GM12878 (cell line): ENCODE results near the gene ZFAND2A. TPM values are rescaled to one million over a fixed set of nuclear protein-coding genes. Genes with fewer than 3 reads are reported as not detected.
"Not testable (repeated sequence)": the region's sequence is repeated elsewhere in the genome, so short reads cannot be mapped to it uniquely, and the experiment has no call there.

Experiments used
- ATAC-seq: fragments of 200-7000 bp; cut with Tn5 transposase; 3 replicates; pipeline ENCODE4 v1.9.1; 2020; ENCODE audit warnings: mild to moderate bottlenecking, moderate library complexity
- BruUV-seq: library from RNA; stranded (reverse); fragments of 400-500 nt; replicated peaks from 2 replicates; lab custom pipeline; 2021; lab: Mats Ljungman, UMichigan
- CTCF ChIA-PET: fragments of 300-600 bp; sonication (Branson Sonifier 250); formaldehyde crosslinking; extraction: SDS; loops from one replicate; lab custom pipeline; 2021; ENCODE audit warnings: inconsistent platforms; lab: Yijun Ruan, JAX
- POLR2A ChIA-PET: fragments of 350-600 bp; formaldehyde crosslinking; extraction: SDS; loops from one replicate; lab custom pipeline; 2021; ENCODE audit warnings: inconsistent platforms; lab: Charles Lee
- RAD21 ChIA-PET: fragments of 300-600 bp; sonication (Branson Sonifier 250); formaldehyde crosslinking; loops from one replicate; lab custom pipeline; 2023; ENCODE audit warnings: antibody characterized with exemption; ENCODE audit not compliant: unreplicated experiment; lab: Charles Lee
- SMC1A ChIA-PET: fragments of 300-600 bp; sonication (Branson Sonifier 250); formaldehyde crosslinking; loops from one replicate; lab custom pipeline; 2023; ENCODE audit not compliant: unreplicated experiment, uncharacterized antibody; lab: Charles Lee
- DNase-seq: peaks from one replicate; pipeline ENCODE4 v3.0.0-alpha.2; 2011; ENCODE audit warnings: low read depth, low spot score
- FAIRE-seq: peaks from 3 replicates; lab custom pipeline; 2011; peaks lifted over from hg19 to GRCh38; lab: Jason Lieb, UNC
- H2AFZ ChIP-seq: 2 replicates; pipeline ENCODE4 v1.6.0; 2011; ENCODE audit warnings: low read depth, low read length, control low read depth; ENCODE audit not compliant: control insufficient read depth
- H3K27ac ChIP-seq: 2 replicates; pipeline ENCODE4 v1.5.1; 2011; ENCODE audit warnings: control low read depth; ENCODE audit not compliant: control insufficient read depth, insufficient read depth
- H3K27me3 ChIP-seq, 2 experiments: replicated peaks in 1 of 2; 2 replicates each; pipeline versions ENCODE4 v1.6.0 to v1.6.1; 2011; ENCODE audit warnings: low read length in 1 of 2; ENCODE audit not compliant: control insufficient read depth in 2 of 2, insufficient read depth in 2 of 2
- H3K36me3 ChIP-seq, 2 experiments: 2 replicates each; pipeline ENCODE4 v1.5.1; 2011; ENCODE audit warnings: low read length in 1 of 2; ENCODE audit not compliant: control insufficient read depth in 2 of 2, insufficient read depth in 2 of 2
- H3K4me1 ChIP-seq: 2 replicates; pipeline ENCODE4 v1.6.1; 2011; ENCODE audit warnings: mild to moderate bottlenecking, low read length, moderate library complexity, mixed read lengths; ENCODE audit not compliant: control insufficient read depth, insufficient read depth
- H3K4me2 ChIP-seq: 2 replicates; pipeline ENCODE4 v1.6.0; 2011; ENCODE audit warnings: control low read depth; ENCODE audit not compliant: control insufficient read depth, insufficient read depth
- H3K4me3 ChIP-seq: fragments of 200-600 bp; sonication (generic); 2 replicates; pipeline ENCODE4 v1.5.1; 2016
- H3K79me2 ChIP-seq: 2 replicates; pipeline ENCODE4 v1.6.0; 2011; ENCODE audit warnings: low read length; ENCODE audit not compliant: control insufficient read depth, insufficient read depth
- H3K9ac ChIP-seq: 2 replicates; pipeline ENCODE4 v1.8.0; 2011; ENCODE audit warnings: low read length, control low read depth, mixed read lengths; ENCODE audit not compliant: control insufficient read depth, insufficient read depth
- H3K9me3 ChIP-seq: replicated peaks from 3 replicates; pipeline ENCODE4 v1.5.1; 2011; ENCODE audit warnings: mild to moderate bottlenecking, low read length; ENCODE audit not compliant: control insufficient read depth, insufficient read depth
- H4K20me1 ChIP-seq: 2 replicates; pipeline ENCODE4 v1.6.0; 2011; ENCODE audit not compliant: control insufficient read depth, insufficient read depth
- ASH2L ChIP-seq: fragments of 300-600, 200-600 bp; sonication (generic); IDR thresholded peaks from 2 replicates; pipeline ENCODE4 v1.6.1; 2017; ENCODE audit warnings: low read depth, mild to moderate bottlenecking, borderline replicate concordance
- REST ChIP-seq: IDR thresholded peaks from 2 replicates; pipeline ENCODE4 v1.6.1; 2012; ENCODE audit warnings: mild to moderate bottlenecking, low read depth, low read length
- TARDBP ChIP-seq: IDR thresholded peaks from 2 replicates; pipeline ENCODE4 v1.6.1; 2016; ENCODE audit warnings: borderline replicate concordance
- ZNF24 ChIP-seq: fragments of 450-650 bp; IDR thresholded peaks from 2 replicates; pipeline ENCODE4 v1.6.1; 2017; ENCODE audit warnings: antibody characterized with exemption, mild to moderate bottlenecking
- ZNF274 ChIP-seq: IDR thresholded peaks from one replicate; pipeline ENCODE4 v1.8.0; 2011; ENCODE audit not compliant: insufficient read length, insufficient read depth
- WGBS: methylation state at CpG from one replicate; pipeline ENCODE4 v1.1.6; 2016; ENCODE audit warnings: low lambda C conversion rate; ENCODE audit not compliant: insufficient replicate concordance, insufficient coverage; ENCODE audit errors: missing lambda C conversion rate; 5-methylcytosine and 5-hydroxymethylcytosine counted together
- in situ Hi-C: fragments of 300-500 bp; cut with MboI; formaldehyde crosslinking; loops from 9 replicates; pipeline ENCODE4 v1.14.3; 2018; ENCODE audit warnings: mixed read lengths
- intact Hi-C: fragments of 100-400 bp; cut with micrococcal nuclease; formaldehyde crosslinking; loops from one replicate; pipeline ENCODE4 v1.14.2; 2022; ENCODE audit not compliant: unreplicated experiment
- polyA plus RNA-seq, 11 experiments: library from polyadenylated mRNA; depleted of rRNA in 4 of 11; unstranded in 6 of 11; stranded (reverse) in 5 of 11; fragments of >200 nt; fragmentation: Nextera tagmentation in 4 of 11; fragmentation: Illumina TruSeq in 1 of 11; extraction: Ambion mirVana in 4 of 11; extraction: Trizol in 1 of 11; gene quantifications; 1 replicate in 1 of 11; 2 replicates in 10 of 11; pipeline versions ENCODE4 v1.2.1 to v1.2.3, GENCODE V29; 2011 to 2016; ENCODE audit warnings: inconsistent platforms in 2 of 11, missing spikeins in 2 of 11, low read depth in 1 of 11
- total RNA-seq, 4 experiments: library from RNA; depleted of rRNA in 3 of 4; stranded (reverse); fragments of >200 nt in 3 of 4; fragmentation: Illumina TruSeq in 1 of 4; extraction: Trizol in 1 of 4; gene quantifications; 2 replicates each; pipeline versions ENCODE4 v1.2.1 to v1.2.3, GENCODE V29; 2013 to 2021
- TF ChIP-seq, protein P1 (sequence below): IDR thresholded peaks from 2 replicates; pipeline ENCODE4 v1.6.1; 2012; ENCODE audit warnings: low read length, inconsistent platforms
- TF ChIP-seq, protein P2 (sequence below): fragments of 450-650 bp; IDR thresholded peaks from 2 replicates; pipeline ENCODE4 v1.6.1; 2016; ENCODE audit warnings: mild to moderate bottlenecking, moderate library complexity, borderline replicate concordance
- TF ChIP-seq, protein P3 (sequence below): fragments of 450-650 bp; IDR thresholded peaks from 2 replicates; pipeline ENCODE4 v1.6.1; 2017; ENCODE audit warnings: mild to moderate bottlenecking, moderate library complexity

The ZFAND2A gene
- total and polyA plus RNA-seq, 10 of the 15 experiments (the other 5 are each of a cell fraction or from before 2014, with no cell fraction given), result 14.8 to 39.9 (median 20.8) TPM

- TF ChIP-seq, protein P1, sequence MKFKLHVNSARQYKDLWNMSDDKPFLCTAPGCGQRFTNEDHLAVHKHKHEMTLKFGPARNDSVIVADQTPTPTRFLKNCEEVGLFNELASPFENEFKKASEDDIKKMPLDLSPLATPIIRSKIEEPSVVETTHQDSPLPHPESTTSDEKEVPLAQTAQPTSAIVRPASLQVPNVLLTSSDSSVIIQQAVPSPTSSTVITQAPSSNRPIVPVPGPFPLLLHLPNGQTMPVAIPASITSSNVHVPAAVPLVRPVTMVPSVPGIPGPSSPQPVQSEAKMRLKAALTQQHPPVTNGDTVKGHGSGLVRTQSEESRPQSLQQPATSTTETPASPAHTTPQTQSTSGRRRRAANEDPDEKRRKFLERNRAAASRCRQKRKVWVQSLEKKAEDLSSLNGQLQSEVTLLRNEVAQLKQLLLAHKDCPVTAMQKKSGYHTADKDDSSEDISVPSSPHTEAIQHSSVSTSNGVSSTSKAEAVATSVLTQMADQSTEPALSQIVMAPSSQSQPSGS, result no peak
- no peak for TF ChIP-seq REST
- no peak for TF ChIP-seq ASH2L
- TF ChIP-seq, protein P2, sequence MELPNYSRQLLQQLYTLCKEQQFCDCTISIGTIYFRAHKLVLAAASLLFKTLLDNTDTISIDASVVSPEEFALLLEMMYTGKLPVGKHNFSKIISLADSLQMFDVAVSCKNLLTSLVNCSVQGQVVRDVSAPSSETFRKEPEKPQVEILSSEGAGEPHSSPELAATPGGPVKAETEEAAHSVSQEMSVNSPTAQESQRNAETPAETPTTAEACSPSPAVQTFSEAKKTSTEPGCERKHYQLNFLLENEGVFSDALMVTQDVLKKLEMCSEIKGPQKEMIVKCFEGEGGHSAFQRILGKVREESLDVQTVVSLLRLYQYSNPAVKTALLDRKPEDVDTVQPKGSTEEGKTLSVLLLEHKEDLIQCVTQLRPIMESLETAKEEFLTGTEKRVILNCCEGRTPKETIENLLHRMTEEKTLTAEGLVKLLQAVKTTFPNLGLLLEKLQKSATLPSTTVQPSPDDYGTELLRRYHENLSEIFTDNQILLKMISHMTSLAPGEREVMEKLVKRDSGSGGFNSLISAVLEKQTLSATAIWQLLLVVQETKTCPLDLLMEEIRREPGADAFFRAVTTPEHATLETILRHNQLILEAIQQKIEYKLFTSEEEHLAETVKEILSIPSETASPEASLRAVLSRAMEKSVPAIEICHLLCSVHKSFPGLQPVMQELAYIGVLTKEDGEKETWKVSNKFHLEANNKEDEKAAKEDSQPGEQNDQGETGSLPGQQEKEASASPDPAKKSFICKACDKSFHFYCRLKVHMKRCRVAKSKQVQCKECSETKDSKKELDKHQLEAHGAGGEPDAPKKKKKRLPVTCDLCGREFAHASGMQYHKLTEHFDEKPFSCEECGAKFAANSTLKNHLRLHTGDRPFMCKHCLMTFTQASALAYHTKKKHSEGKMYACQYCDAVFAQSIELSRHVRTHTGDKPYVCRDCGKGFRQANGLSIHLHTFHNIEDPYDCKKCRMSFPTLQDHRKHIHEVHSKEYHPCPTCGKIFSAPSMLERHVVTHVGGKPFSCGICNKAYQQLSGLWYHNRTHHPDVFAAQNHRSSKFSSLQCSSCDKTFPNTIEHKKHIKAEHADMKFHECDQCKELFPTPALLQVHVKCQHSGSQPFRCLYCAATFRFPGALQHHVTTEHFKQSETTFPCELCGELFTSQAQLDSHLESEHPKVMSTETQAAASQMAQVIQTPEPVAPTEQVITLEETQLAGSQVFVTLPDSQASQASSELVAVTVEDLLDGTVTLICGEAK, result no peak
- TF ChIP-seq, protein P3, sequence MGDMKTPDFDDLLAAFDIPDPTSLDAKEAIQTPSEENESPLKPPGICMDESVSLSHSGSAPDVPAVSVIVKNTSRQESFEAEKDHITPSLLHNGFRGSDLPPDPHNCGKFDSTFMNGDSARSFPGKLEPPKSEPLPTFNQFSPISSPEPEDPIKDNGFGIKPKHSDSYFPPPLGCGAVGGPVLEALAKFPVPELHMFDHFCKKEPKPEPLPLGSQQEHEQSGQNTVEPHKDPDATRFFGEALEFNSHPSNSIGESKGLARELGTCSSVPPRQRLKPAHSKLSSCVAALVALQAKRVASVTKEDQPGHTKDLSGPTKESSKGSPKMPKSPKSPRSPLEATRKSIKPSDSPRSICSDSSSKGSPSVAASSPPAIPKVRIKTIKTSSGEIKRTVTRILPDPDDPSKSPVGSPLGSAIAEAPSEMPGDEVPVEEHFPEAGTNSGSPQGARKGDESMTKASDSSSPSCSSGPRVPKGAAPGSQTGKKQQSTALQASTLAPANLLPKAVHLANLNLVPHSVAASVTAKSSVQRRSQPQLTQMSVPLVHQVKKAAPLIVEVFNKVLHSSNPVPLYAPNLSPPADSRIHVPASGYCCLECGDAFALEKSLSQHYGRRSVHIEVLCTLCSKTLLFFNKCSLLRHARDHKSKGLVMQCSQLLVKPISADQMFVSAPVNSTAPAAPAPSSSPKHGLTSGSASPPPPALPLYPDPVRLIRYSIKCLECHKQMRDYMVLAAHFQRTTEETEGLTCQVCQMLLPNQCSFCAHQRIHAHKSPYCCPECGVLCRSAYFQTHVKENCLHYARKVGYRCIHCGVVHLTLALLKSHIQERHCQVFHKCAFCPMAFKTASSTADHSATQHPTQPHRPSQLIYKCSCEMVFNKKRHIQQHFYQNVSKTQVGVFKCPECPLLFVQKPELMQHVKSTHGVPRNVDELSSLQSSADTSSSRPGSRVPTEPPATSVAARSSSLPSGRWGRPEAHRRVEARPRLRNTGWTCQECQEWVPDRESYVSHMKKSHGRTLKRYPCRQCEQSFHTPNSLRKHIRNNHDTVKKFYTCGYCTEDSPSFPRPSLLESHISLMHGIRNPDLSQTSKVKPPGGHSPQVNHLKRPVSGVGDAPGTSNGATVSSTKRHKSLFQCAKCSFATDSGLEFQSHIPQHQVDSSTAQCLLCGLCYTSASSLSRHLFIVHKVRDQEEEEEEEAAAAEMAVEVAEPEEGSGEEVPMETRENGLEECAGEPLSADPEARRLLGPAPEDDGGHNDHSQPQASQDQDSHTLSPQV, result no peak
- no peak for TF ChIP-seq TARDBP
- no peak for TF ChIP-seq ZNF274
- TF ChIP-seq ZNF24, result no peak
- TF ChIP-seq, all 136 proteins: peak for 0
Measured at GRCh38 chr7:1209097-1209496, 49.1 kb upstream of the ZFAND2A start (continued).

DNA sequence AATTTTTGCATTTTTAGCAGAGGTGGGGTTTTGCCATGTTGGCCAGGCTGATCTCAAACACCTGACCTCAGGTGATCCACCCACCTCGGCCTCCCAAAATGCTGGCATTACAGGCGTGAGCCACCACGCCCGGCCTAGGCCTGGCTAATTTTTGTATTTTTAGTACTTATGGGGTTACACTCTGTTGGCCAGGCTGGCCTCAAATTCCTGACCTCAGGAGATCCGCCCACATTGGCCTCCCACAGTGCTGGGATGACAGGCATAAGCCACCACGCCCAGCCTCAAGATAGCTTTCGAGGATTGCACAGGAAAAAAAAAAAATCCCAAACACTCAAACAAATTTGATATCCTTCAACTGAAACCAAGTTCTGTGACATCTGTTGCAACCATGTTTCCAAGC lies 45.7 kb upstream of the ZFAND2A start:
- POLR2A ChIA-PET, result not testable (repeated sequence)
- 33% methylated on average over 7 of the region's 7 CpGs for WGBS

More for the DNA sequence above, 45.7 kb upstream of the ZFAND2A start:
- BruUV-seq, DNase-seq, in situ Hi-C loops, intact Hi-C loops, SMC1A ChIA-PET, H3K4me1 ChIP-seq, H3K4me2 ChIP-seq, H2AFZ ChIP-seq, H3K9me3 ChIP-seq, RAD21 ChIA-PET, H3K4me3 ChIP-seq, H3K79me2 ChIP-seq, H4K20me1 ChIP-seq, ATAC-seq, H3K27ac ChIP-seq, FAIRE-seq, H3K27me3 ChIP-seq, H3K9ac ChIP-seq, H3K36me3 ChIP-seq: not testable (repeated sequence)
- CTCF ChIA-PET, result interaction anchor here (1.2 kb wide), 1 partner anchor 226 kb away, joined by 3 read pairs; no protein-coding TSS in a partner anchor
